ENCODE data around the gene MUSK.

The MUSK gene

DNA sequence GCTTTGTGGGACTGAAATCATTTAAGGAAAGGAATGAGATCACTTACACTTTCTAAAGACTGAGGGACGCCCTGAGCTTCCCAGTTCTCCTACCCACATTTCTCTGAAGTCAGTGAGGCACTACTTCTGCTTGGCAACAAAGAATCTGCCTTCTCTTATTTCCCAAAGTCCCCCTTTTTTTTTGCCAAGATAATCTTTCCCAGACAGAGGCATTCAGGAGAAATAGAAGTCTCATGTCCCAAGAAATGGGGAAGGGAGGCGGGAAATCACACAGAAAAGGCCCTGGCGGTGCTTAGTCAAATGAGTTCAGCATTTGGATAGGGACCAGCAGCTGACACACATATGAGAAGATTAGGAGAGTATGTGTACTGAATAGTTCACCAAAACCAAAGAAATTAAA is 159.7 kb downstream of the MUSK start:
- no peak for TF ChIP-seq ZNF274 (IDR thresholded peaks at IDR 0.05; ENCODE audit: low read depth, low read length)
- no peak overlapping the region for H3K4me3 ChIP-seq (ENCODE audit: low read length)

DNA sequence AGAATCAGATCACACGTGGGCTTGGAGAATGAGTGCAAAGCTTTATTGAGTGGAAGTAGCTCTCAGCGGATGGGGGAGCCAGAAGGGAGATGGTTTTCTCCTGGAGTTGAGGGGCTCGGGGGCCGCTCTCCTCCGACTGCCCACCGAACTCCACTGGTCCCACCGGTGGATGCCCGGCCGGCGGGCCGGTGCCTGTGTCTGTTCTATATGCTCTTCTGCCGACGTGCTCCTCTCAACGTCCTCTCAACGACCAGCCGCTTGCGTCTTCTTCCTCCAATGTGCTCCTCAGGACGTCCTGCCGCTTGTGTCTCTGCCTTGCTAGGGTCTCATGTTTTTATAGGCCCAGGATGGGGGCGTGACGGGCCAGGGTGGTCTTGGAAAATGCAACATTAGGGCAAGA is 161.9 kb downstream of the MUSK start:
- TF ChIP-seq ZNF274 (IDR thresholded peaks at IDR 0.05; ENCODE audit: low read depth, low read length), result no peak

DNA sequence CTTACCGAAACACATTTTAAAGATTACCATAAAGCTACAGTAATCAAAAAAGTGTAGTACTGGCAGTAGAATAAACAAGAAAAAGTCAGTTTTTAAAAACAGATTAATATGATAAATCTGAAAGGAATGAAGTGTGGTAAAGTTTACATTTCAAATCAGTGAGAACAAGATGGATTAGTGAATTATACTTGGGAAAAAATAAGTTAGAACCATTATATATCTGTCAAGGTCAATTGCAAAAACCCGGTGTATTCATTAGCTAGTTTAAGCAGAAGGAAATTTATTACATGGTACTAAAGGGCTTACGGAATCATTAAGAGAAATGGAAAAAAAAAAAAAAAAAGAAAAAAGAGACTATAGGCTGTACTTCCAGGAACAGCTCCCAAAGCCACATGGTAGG is 164.3 kb downstream of the MUSK start:
- no peak for TF ChIP-seq ZNF274 (IDR thresholded peaks at IDR 0.05; ENCODE audit: low read depth, low read length)

More for the DNA sequence above, 161.9 kb downstream of the MUSK start:
- no peak overlapping the region for H3K4me3 ChIP-seq (ENCODE audit: low read length)

DNA sequence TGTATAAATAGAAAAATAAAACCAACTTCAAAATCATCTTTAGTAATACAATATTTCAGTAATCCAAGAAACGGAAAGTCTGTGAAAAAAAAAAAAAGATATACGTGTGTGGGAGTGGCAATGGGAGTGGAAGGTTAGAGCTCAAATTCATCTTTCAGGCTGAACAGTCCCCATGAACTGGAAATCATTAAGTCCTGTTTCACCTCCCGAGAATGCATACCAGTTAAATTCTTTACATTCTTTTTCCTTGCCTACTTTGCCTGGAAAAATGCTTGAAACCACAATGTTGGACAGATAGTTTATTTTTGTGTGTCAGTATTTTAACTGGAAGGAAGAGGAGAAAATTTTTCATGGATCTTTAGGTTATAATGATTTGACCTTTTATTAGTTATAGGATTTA is 166.8 kb downstream of the MUSK start:
- no peak overlapping the region for H3K4me3 ChIP-seq (ENCODE audit: low read length)

More for the DNA sequence above, 164.3 kb downstream of the MUSK start:
- no peak overlapping the region for H3K4me3 ChIP-seq (ENCODE audit: low read length)

DNA sequence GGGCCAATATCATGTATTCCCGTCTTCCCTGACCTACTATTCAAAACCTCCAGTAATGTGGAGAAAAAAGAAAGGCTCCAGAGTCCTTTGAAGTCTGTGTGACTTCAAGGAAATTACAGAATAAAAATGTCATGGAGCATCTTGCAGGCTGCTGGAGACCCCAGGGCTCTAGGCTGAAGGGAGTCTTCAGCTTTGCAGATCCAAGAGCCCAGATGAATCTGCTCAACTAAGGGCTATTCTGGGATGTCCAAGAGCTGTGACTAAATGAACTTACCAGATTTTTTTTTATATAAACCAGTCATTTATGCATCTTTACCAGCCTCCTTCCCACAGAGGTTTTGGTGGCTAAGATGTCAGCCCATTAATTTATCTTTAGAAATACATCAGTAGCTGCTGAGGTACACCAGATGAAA is 167.3 kb downstream of the MUSK start:
- TF ChIP-seq ZNF274 (IDR thresholded peaks at IDR 0.05; ENCODE audit: low read depth, low read length), result no peak
- no peak overlapping the region for H3K4me3 ChIP-seq (ENCODE audit: low read length)

More for the DNA sequence above, 166.8 kb downstream of the MUSK start:
- TF ChIP-seq ZNF274 (IDR thresholded peaks at IDR 0.05; ENCODE audit: low read depth, low read length), result no peak

DNA sequence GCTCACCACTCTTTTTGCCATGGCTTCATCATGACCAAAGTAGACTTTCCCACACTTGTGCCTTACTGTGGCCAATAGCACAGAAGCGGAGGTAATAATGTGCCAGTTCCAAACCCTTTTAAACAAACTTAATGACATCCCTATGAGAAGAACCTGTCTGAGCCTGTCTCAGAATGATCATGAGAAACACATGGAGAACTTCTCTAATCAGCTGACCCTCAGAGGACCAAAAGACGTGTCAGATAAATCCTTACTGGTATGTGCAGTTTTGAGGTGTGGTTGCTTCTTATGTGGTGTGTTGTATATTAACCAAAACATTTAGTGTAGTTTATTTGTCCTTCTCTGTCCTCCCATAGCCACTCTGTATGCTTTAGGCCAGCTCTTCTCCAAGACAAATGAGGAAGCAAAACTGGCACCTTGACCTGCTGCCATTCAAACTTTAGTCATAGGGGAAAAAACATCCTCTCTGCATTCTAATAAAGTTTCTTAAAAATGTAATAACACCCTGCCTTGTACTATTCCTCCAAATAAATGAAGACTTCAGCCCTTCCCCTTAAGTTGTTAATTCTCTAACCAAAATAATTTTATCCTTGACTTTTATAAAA is 168.9 kb downstream of the MUSK start:
- no peak for TF ChIP-seq ZNF274 (IDR thresholded peaks at IDR 0.05; ENCODE audit: low read depth, low read length)
- H3K4me3 ChIP-seq (ENCODE audit: low read length), result no peak overlapping the region

DNA sequence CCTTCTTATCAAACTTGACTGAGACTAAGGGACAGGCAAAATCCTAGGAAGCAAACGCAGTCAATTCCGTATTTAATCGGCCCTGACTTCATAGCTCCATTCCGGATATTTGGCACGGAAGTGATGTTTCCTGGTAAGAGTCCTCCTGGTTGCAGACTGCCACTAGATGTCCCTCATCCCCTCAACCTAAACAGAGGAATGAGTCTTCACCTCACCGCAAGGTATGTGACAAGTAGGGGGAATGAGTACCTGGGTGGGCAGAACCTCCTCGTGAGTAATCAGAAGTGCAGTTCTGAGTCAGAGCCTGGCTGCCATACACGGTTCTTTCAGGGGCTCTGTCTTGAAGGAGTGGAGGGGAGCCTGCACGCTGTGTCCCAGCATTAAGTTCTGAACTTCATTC is 173.6 kb downstream of the MUSK start:
- no peak for TF ChIP-seq ZNF274 (IDR thresholded peaks at IDR 0.05; ENCODE audit: low read depth, low read length)
- no peak overlapping the region for H3K4me3 ChIP-seq (ENCODE audit: low read length)

DNA sequence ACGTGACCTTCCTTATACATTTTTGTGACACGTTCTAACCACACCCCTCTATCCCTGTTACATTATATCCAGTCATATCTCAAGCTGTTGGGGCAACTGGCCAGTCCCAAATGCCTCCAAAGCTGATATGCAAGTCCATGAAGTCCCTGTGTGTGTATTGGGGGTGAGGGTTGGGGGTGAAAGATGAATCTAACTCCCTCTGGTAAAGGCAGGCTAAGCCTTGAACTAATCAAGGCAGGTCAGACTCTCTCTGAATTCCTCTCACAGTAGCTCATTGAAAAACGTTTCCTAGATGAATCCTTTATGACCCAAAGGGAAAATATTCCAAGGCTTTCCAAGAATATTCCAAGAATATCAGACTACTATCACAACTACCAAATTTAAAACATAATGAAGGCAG is 174.4 kb downstream of the MUSK start:
- no peak for TF ChIP-seq ZNF274 (IDR thresholded peaks at IDR 0.05; ENCODE audit: low read depth, low read length)
- H3K4me3 ChIP-seq (ENCODE audit: low read length), result no peak overlapping the region

DNA sequence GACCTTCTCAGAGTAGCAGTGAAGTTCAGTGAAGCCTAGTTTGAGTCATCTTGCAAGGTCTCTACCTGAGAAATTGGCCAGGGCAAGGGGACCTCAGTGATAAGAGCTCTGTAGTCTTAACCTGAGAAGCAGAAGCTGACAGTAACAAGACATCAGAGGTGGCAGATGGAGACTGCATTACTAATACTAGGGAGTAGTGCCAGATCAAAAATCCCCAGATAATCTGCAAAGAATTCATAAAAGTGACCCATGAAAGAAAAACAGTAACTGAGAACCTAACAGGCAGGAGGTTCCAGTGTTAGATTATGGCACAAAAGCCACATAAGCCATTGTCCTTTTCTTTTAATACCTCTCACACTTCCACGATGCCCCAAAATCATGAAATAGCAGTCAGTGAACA is 175.5 kb downstream of the MUSK start:
- no peak overlapping the region for H3K4me3 ChIP-seq (ENCODE audit: low read length)
- no peak for TF ChIP-seq ZNF274 (IDR thresholded peaks at IDR 0.05; ENCODE audit: low read depth, low read length)

DNA sequence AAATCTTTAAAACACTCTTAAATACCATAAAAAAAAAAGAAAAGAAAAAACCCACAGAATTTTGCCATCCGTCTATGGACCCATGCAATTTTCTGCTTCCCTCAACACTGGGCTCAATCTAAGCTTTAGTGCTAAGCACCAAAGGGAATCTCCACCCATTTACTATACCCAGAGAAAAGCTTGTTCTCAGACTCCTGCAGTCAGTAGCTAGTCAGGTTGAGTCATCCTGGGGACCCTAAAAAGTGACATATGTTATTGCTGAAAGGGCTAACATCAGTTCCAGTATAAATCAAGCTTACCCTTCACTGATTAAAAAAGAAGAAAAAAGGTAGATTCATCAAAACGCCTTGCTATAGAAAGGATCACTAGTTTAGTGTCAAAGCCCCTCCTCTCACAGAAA is 177.6 kb downstream of the MUSK start:
- no peak for TF ChIP-seq ZNF274 (IDR thresholded peaks at IDR 0.05; ENCODE audit: low read depth, low read length)
- no peak overlapping the region for H3K4me3 ChIP-seq (ENCODE audit: low read length)

DNA sequence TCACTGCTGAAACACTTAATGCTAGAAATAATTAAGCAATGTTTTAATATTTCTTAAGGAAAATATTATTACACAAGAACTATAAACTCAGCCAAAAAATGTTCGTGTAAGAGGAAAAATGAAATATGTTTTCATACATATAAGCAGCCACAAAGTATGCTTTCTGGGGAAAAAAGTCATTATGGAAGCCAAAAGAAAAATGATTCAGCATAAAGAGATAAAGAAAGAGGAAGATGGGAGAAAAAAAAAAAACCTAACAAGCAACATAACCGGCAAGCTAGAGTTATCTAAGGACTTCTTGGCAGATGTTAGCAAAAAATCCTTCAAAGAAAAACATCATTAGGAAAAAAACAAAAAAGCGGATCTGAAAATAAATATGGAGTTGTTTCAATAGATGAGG is 179.1 kb downstream of the MUSK start:
- H3K4me3 ChIP-seq (ENCODE audit: low read length), result no peak overlapping the region
- TF ChIP-seq ZNF274 (IDR thresholded peaks at IDR 0.05; ENCODE audit: low read depth, low read length), result no peak

DNA sequence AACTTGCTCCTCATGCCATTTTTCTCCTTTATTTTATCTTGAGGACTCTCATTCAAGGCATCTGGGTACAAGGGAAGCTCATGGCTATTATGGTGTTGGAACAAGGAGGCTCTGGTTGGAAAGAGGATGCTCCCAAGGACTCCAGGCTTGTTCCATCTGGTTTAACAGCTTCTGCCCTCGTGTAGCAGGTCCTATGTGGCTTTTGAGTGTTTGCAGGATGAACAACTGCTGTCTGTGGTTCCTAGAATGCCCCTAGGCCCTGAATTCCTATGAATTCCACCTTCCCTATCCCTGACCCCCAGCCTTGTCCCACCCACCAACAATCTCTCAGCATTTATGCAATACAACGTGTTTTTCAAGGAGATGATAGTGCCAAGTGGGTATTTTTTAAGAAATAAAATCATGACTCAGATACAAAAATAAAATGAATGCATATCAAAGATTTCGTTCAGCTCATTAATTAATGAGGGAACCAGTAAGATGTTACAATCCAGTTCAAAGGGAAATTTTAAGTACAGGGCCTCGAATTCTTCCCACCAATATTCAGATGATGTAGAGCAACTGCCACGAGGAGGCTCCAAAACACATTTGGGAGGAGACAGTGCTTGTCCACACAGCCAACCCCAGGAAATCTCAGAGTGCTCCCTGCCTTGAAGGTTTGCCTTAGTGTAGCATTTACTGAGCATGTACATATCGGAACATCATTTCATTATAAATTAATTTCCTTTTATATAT is 182.0 kb downstream of the MUSK start:
- TF ChIP-seq ZNF274 (IDR thresholded peaks at IDR 0.05; ENCODE audit: low read depth, low read length), result no peak
- no peak overlapping the region for H3K4me3 ChIP-seq (ENCODE audit: low read length)

All from GM08714 (cell line).